ENCODE measurements around the gene CLPTM1L. TPM values are rescaled to one million over a fixed set of nuclear protein-coding genes. Genes with fewer than 3 reads are reported as not detected.

CLPTM1L gene
- total and polyA plus RNA-seq, 2 donors from 2014 or later = 96.6 to 135 TPM

- FAIRE-seq (no peak), DNase-seq (peak in 1 of 5 donors; percentile 21)
- no peak for TF ChIP-seq CTCF (IDR thresholded peaks at IDR 0.05; ENCODE audit: borderline replicate concordance, extremely low read depth, insufficient read depth)
- H3K36me3 ChIP-seq (ENCODE audit: control insufficient read depth in 2 of 3, insufficient read depth in 3 of 3, low read length in 3 of 3) = no peaks in the 10 kb centered on the region
- peaks cover 0 to 2% (median under 1%) of the 10 kb centered on the region in 3 donors for H3K4me1 ChIP-seq (ENCODE audit: control insufficient read depth in 2 of 3, insufficient read depth in 2 of 3, low read depth in 1 of 3, low read length in 3 of 3)
- H3K9me3 ChIP-seq (ENCODE audit: control insufficient read depth in 2 of 3, insufficient read depth in 1 of 3, low read length in 3 of 3) = no peaks in the 10 kb centered on the region
- no peak overlapping the region for H3K4me3 ChIP-seq (ENCODE audit: low read length in 3 of 3)
- no peaks in the 10 kb centered on the region for H3K27me3 ChIP-seq (ENCODE audit: control insufficient read depth, insufficient read depth, low read length)
- H3K9ac ChIP-seq (ENCODE audit: low read length in 3 of 3) = no peak overlapping the region
- no peak overlapping the region for H3K27ac ChIP-seq (ENCODE audit: low read depth in 2 of 2, low read length in 2 of 2)
- intact Hi-C loops (cut with DNase I) = no loop called here
Observed at GRCh38 chr5:1351156-1351555, 6.3 kb upstream of the CLPTM1L start.

- Histone ChIP-seq H3K9me3 (ENCODE audit: control insufficient read depth in 2 of 3, insufficient read depth in 1 of 3, low read length in 3 of 3) (no peaks in the 10 kb centered on the region), H3K27ac (ENCODE audit: low read depth in 2 of 2, low read length in 2 of 2) (no peak overlapping the region), H3K4me3 (ENCODE audit: low read length in 3 of 3) (no peak overlapping the region), H3K9ac (ENCODE audit: low read length in 3 of 3) (no peak overlapping the region), H3K4me1 (ENCODE audit: control insufficient read depth in 2 of 3, insufficient read depth in 2 of 3, low read depth in 1 of 3, low read length in 3 of 3) (peaks cover 0 to 9% (median 8%) of the 10 kb centered on the region in 3 donors), H3K27me3 (ENCODE audit: control insufficient read depth, insufficient read depth, low read length) (no peaks in the 10 kb centered on the region), H3K36me3 (ENCODE audit: control insufficient read depth in 2 of 3, insufficient read depth in 3 of 3, low read length in 3 of 3) (no peaks in the 10 kb centered on the region)
- intact Hi-C loops (cut with DNase I) = no loop called here
- FAIRE-seq = no peak
- DNase-seq = peak in 2 of 5 donors; percentile 2 to 39
- TF ChIP-seq CTCF (IDR thresholded peaks at IDR 0.05; ENCODE audit: borderline replicate concordance, extremely low read depth, insufficient read depth) = no peak
Observed at GRCh38 chr5:1349246-1349645, 4.3 kb upstream of the CLPTM1L start.

GRCh38 chr5:1348986-1349245 is 4.0 kb upstream of the CLPTM1L start:
- H3K27me3 ChIP-seq (ENCODE audit: control insufficient read depth, insufficient read depth, low read length) = no peaks in the 10 kb centered on the region
- no peaks in the 10 kb centered on the region for H3K9me3 ChIP-seq (ENCODE audit: control insufficient read depth in 2 of 3, insufficient read depth in 1 of 3, low read length in 3 of 3)
- H3K27ac ChIP-seq (ENCODE audit: low read depth in 2 of 2, low read length in 2 of 2) = no peak overlapping the region
- H3K9ac ChIP-seq (ENCODE audit: low read length in 3 of 3) = no peak overlapping the region
- no peak for FAIRE-seq
- peaks cover 0 to 12% (median 8%) of the 10 kb centered on the region in 3 donors for H3K4me1 ChIP-seq (ENCODE audit: control insufficient read depth in 2 of 3, insufficient read depth in 2 of 3, low read depth in 1 of 3, low read length in 3 of 3)
- no peaks in the 10 kb centered on the region for H3K36me3 ChIP-seq (ENCODE audit: control insufficient read depth in 2 of 3, insufficient read depth in 3 of 3, low read length in 3 of 3)
- no peak overlapping the region for H3K4me3 ChIP-seq (ENCODE audit: low read length in 3 of 3)
- TF ChIP-seq CTCF (IDR thresholded peaks at IDR 0.05; ENCODE audit: borderline replicate concordance, extremely low read depth, insufficient read depth) = no peak
- no peak for DNase-seq
- intact Hi-C loops (cut with DNase I) = no loop called here

GRCh38 chr5:1347571-1347970 is 2.7 kb upstream of the CLPTM1L start:
- H3K4me1 ChIP-seq (ENCODE audit: control insufficient read depth in 2 of 3, insufficient read depth in 2 of 3, low read depth in 1 of 3, low read length in 3 of 3) = peaks cover 0 to 19% (median 8%) of the 10 kb centered on the region in 3 donors
- FAIRE-seq = no peak

More at GRCh38 chr5:1347571-1347970, 2.7 kb upstream of the CLPTM1L start:
- H3K9ac ChIP-seq (ENCODE audit: low read length in 3 of 3) = no peak overlapping the region
- peak in 1 of 5 donors; percentile 45 for DNase-seq
- intact Hi-C loops (cut with DNase I) = no loop called here
- no peaks in the 10 kb centered on the region for H3K27me3 ChIP-seq (ENCODE audit: control insufficient read depth, insufficient read depth, low read length)
- no peak for TF ChIP-seq CTCF (IDR thresholded peaks at IDR 0.05; ENCODE audit: borderline replicate concordance, extremely low read depth, insufficient read depth)
- H3K9me3 ChIP-seq (ENCODE audit: control insufficient read depth in 2 of 3, insufficient read depth in 1 of 3, low read length in 3 of 3) = no peaks in the 10 kb centered on the region
- H3K36me3 ChIP-seq (ENCODE audit: control insufficient read depth in 2 of 3, insufficient read depth in 3 of 3, low read length in 3 of 3) = no peaks in the 10 kb centered on the region
- no peak overlapping the region for H3K4me3 ChIP-seq (ENCODE audit: low read length in 3 of 3)
- no peak overlapping the region for H3K27ac ChIP-seq (ENCODE audit: low read depth in 2 of 2, low read length in 2 of 2)

Measured in kidney (tissue), 14 donors.